Measurements from ENCODE around the gene RCC1.

- no peak for TF ChIP-seq EP300 (IDR thresholded peaks at IDR 0.05)
- TF ChIP-seq CTCF (IDR thresholded peaks at IDR 0.05) = no peak
- no peak for TF ChIP-seq POLR2A (IDR thresholded peaks at IDR 0.05)
These were observed 67.7 kb downstream of the RCC1 start for GRCh38 chr1:28573564-28573963.

Data from stomach (tissue), 4 donors.